K562 (cell line): ENCODE measurements around the gene GDF15. TPM values are rescaled to one million over a fixed set of nuclear protein-coding genes. Genes with fewer than 3 reads are reported as not detected.
"Not testable (repeated sequence)": the region's sequence is repeated elsewhere in the genome, so short reads cannot be mapped to it uniquely, and the experiment has no call there.

Experiments used
- ATAC-seq: fragments of 200-7000 bp; cut with Tn5 transposase; 3 replicates; pipeline ENCODE4 v1.9.1; 2020; ENCODE audit warnings: moderate library complexity
- BruUV-seq: library from RNA; stranded (reverse); fragments of 400-500 nt; replicated peaks from 2 replicates; lab custom pipeline; 2021; lab: Mats Ljungman, UMichigan
- CTCF ChIA-PET: fragments of 300-600 bp; formaldehyde crosslinking; extraction: SDS; loops from one replicate; lab custom pipeline; 2021; ENCODE audit warnings: low intra/inter-chr PET ratio; lab: Yijun Ruan, JAX
- POLR2A ChIA-PET: fragments of 300-600, 350-650 bp; sonication (Branson Sonifier 250); formaldehyde crosslinking; extraction: SDS; loops from one replicate; lab custom pipeline; 2021; ENCODE audit warnings: antibody characterized with exemption, inconsistent platforms; lab: Yijun Ruan, JAX
- DNase-seq, 4 experiments: peaks; one replicate each; pipeline versions ENCODE4 v3.0.0 to v3.0.0-alpha.2; 2011 to 2018; ENCODE audit warnings: low spot score in 3 of 4, mixed read lengths in 3 of 4; ENCODE audit errors: extremely low read depth in 1 of 4
- FAIRE-seq: peaks from 2 replicates; lab custom pipeline; 2011; peaks lifted over from hg19 to GRCh38; lab: Jason Lieb, UNC
- H2AFZ ChIP-seq: 2 replicates; pipeline ENCODE4 v1.6.0; 2011; ENCODE audit warnings: low read depth, low read length, control low read depth, inconsistent platforms
- H3K27ac ChIP-seq: fragments of 200-600 bp; 3 replicates; pipeline ENCODE4 v1.8.0; 2011; ENCODE audit warnings: low read depth, mild to moderate bottlenecking, control low read depth, inconsistent platforms, low read length, moderate library complexity, mixed read lengths; ENCODE audit errors: extremely low read depth
- H3K27me3 ChIP-seq, 2 experiments: fragments of 300-600 bp in 1 of 2; 2 replicates in 1 of 2; 3 replicates in 1 of 2; pipeline versions ENCODE4 v1.6.0 to v1.8.0; 2011; ENCODE audit warnings: inconsistent platforms in 2 of 2, low read length in 2 of 2, mild to moderate bottlenecking in 1 of 2, mixed read lengths in 1 of 2, moderate library complexity in 1 of 2; ENCODE audit not compliant: control insufficient read depth in 2 of 2, insufficient read depth in 2 of 2
- H3K36me3 ChIP-seq: fragments of 300-600 bp; 3 replicates; pipeline ENCODE4 v1.8.0; 2011; ENCODE audit warnings: mild to moderate bottlenecking, low read length, inconsistent platforms; ENCODE audit not compliant: control insufficient read depth, insufficient read depth
- H3K4me1 ChIP-seq, 2 experiments: fragments of 200-600 bp in 1 of 2; replicated peaks in 1 of 2; 2 replicates in 1 of 2; 3 replicates in 1 of 2; pipeline versions ENCODE4 v1.5.1 to v1.8.0; 2011; ENCODE audit warnings: inconsistent platforms in 2 of 2, low read length in 2 of 2, mild to moderate bottlenecking in 1 of 2, mixed read lengths in 1 of 2, moderate library complexity in 1 of 2; ENCODE audit not compliant: control insufficient read depth in 2 of 2, insufficient read depth in 2 of 2
- H3K4me2 ChIP-seq: 2 replicates; pipeline ENCODE4 v1.6.1; 2011; ENCODE audit warnings: low read length, control low read depth, inconsistent platforms, mixed read lengths; ENCODE audit not compliant: insufficient read depth
- H3K4me3 ChIP-seq: fragments of 200-600 bp; sonication (generic), shearing (Covaris generic); 2 replicates; pipeline ENCODE4 v1.5.1; 2016; ENCODE audit warnings: control low read depth, inconsistent platforms
- H3K79me2 ChIP-seq: fragments of 200-600 bp; 3 replicates; pipeline ENCODE4 v1.8.0; 2011; ENCODE audit warnings: low read length, inconsistent platforms; ENCODE audit not compliant: control insufficient read depth, insufficient read depth
- H3K9ac ChIP-seq, 2 experiments: 2 replicates each; pipeline versions ENCODE4 v1.6.0 to v1.6.1; 2011; ENCODE audit warnings: low read depth in 2 of 2, low read length in 2 of 2, control low read depth in 1 of 2, inconsistent platforms in 1 of 2, mild to moderate bottlenecking in 1 of 2, mixed read lengths in 1 of 2; ENCODE audit not compliant: insufficient read depth in 1 of 2
- H3K9me1 ChIP-seq: one replicate; pipeline ENCODE4 v1.6.0; 2011; ENCODE audit warnings: inconsistent platforms, mild to moderate bottlenecking, low read length, moderate library complexity; ENCODE audit not compliant: control insufficient read depth, insufficient read depth
- H3K9me3 ChIP-seq: replicated peaks from 2 replicates; pipeline ENCODE4 v1.5.1; 2011; ENCODE audit warnings: low read depth, low read length, inconsistent platforms; ENCODE audit not compliant: control insufficient read depth, insufficient read depth
- H4K20me1 ChIP-seq: replicated peaks from 2 replicates; pipeline ENCODE4 v1.6.1; 2011; ENCODE audit warnings: low read length, inconsistent platforms, mixed read lengths; ENCODE audit not compliant: control insufficient read depth, insufficient read depth
- FOXK1 ChIP-seq: sonication (generic); formaldehyde crosslinking; IDR thresholded peaks from 2 replicates; pipeline ENCODE4 v1.8.0; 2022; ENCODE audit warnings: missing genetic modification reagents, mild to moderate bottlenecking, borderline replicate concordance
- ZFX ChIP-seq: sonication (generic); formaldehyde crosslinking; IDR thresholded peaks from 2 replicates; pipeline ENCODE4 v1.8.0; 2022; ENCODE audit warnings: mild to moderate bottlenecking, missing genetic modification reagents, moderate library complexity
- ZNF121 ChIP-seq: sonication (generic); formaldehyde crosslinking; conservative IDR thresholded peaks from 2 replicates; pipeline ENCODE4 v1.8.0; 2022; ENCODE audit warnings: missing genetic modification reagents
- ZNF384 ChIP-seq: IDR thresholded peaks from 2 replicates; pipeline ENCODE4 v1.6.1; 2012; ENCODE audit warnings: low read depth, low read length, improper control_type of control experiment
- WGBS: fragments of 100-300 bp; shearing (Covaris generic); methylation state at CpG from one replicate; pipeline ENCODE4 v1.1.6; 2016; ENCODE audit warnings: low coverage, mixed read lengths; ENCODE audit not compliant: insufficient coverage; ENCODE audit errors: missing lambda C conversion rate; 5-methylcytosine and 5-hydroxymethylcytosine counted together
- in situ Hi-C: fragments of 300-500 bp; cut with MboI; formaldehyde crosslinking; loops from 4 replicates; pipeline ENCODE4 v1.15.0; 2018; ENCODE audit warnings: inconsistent platforms, mixed read lengths
- intact Hi-C: fragments of 100-400 bp; cut with micrococcal nuclease; formaldehyde crosslinking; loops from 2 replicates; pipeline ENCODE4 v1.14.2; 2022
- polyA plus RNA-seq, 8 experiments: library from polyadenylated mRNA; depleted of rRNA in 4 of 8; stranded (reverse) in 5 of 8; unstranded in 3 of 8; fragments of >200 nt; fragmentation: Nextera tagmentation in 2 of 8; fragmentation: Illumina TruSeq in 1 of 8; extraction: Ambion mirVana in 2 of 8; extraction: Trizol in 1 of 8; gene quantifications; 2 replicates each; pipeline versions ENCODE4 v1.2.1 to v1.2.3, GENCODE V29; 2011 to 2014; ENCODE audit warnings: inconsistent platforms in 1 of 8, missing spikeins in 1 of 8
- total RNA-seq, 7 experiments: library from RNA; depleted of rRNA in 6 of 7; stranded (reverse); fragments of >200 nt in 6 of 7; fragmentation: Illumina TruSeq in 2 of 7; extraction: Trizol in 2 of 7; gene quantifications; 2 replicates each; pipeline versions ENCODE4 v1.2.1 to v1.2.3, GENCODE V29; 2011 to 2021; ENCODE audit warnings: low replicate concordance in 1 of 7

Gene GDF15
- total and polyA plus RNA-seq, 9 of the 15 experiments (the other 6 are each of a cell fraction or from before 2014, with no cell fraction given): 2.3 to 82.4 (median 12.5) TPM

DNA sequence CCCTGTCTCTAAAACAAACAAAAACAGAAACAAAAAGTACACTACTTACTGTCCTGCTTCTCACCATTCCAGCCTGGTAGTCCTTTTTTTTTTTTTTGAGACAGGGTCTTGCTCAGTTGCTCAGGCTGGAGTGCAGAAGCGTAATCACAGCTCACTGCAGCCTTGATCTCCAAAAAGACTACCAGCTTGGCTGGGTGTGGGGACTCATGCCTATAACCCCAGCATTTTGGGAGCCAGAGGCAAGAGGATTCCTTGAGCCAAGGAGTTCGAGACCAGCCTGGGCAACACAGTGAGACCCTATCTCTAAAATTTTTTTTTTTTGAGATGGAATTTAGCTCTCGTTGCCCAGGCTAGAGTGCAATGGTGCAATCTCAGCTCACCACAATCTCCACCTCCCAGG, 5.1 kb upstream of the GDF15 start:
- FAIRE-seq (no peak), DNase-seq (no peak), ATAC-seq (no peak)
- Histone ChIP-seq H2AFZ (peak overlapping the region; percentile 79), H3K9me3 (no peaks in the 10 kb centered on the region), H3K36me3 (no peaks in the 10 kb centered on the region), H3K4me3 (no peak overlapping the region), H3K4me2 (peak overlapping the region; percentile 43; the same call in 1 of the 2 replicates), H3K27ac (peak overlapping the region; percentile 66; the same call in 2 of the 3 replicates), H3K27me3 (no peaks in the 10 kb centered on the region), H3K9me1 (no peaks in the 10 kb centered on the region), H3K79me2 (no peaks in the 10 kb centered on the region; the same call in 2 of the 3 replicates), H3K9ac (peak overlapping the region; percentile 40 to 56; a peak in 2 of 4 replicates), H4K20me1 (no peaks in the 10 kb centered on the region), H3K4me1 (peaks cover 51 to 53% of the 10 kb centered on the region in 2 experiments)
- BruUV-seq: no TSS peak
- CTCF ChIA-PET: no interaction called here
- WGBS: 42% methylated on average over 2 of the region's 3 CpGs
- in situ Hi-C loops (no loop called here), intact Hi-C loops (no loop called here)
- POLR2A ChIA-PET: interaction anchor here (0.6 to 2.5 kb wide), 4 partner anchors 9 to 883 kb away, joined by 5 to 37 read pairs (median 10); partner anchors contain the start of genes JUND and LRRC25
- TF ChIP-seq ZFX (CRISPR knock-in tag) (no peak), ZNF121 (CRISPR knock-in tag) (peak; percentile 95), FOXK1 (CRISPR knock-in tag) (0 out of 2 replicates have a peak, but pooled peaks have one; percentile 18)
- TF ChIP-seq, all 486 proteins: peak for 2

DNA sequence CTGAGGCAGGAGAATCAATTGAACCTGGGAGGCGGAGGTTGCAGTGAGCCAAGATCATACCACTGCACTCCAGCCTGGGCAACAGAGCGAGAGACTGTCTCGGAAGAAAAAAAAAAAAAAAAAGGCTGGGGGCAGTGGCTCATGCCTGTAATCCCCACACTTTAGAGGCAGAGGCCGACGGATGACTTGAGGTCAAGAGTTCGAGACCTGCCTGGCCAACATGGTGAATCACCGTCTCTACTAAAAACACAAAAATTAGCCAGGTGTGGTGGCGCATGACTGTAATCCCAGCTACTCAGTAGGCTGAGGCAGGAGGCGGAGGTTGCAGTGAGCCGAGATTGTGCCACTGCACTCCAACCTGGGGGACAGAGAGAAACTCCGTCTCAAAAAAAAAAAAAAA, 2.3 kb upstream of the GDF15 start:
- CTCF ChIA-PET, H3K27me3 ChIP-seq: not testable (repeated sequence)

More for the DNA sequence above, 2.3 kb upstream of the GDF15 start:
- BruUV-seq, in situ Hi-C loops, ATAC-seq, H4K20me1 ChIP-seq, intact Hi-C loops, H3K9me3 ChIP-seq, FAIRE-seq, H3K4me3 ChIP-seq, H3K9me1 ChIP-seq, H3K27ac ChIP-seq, H2AFZ ChIP-seq, H3K4me2 ChIP-seq, DNase-seq: not testable (repeated sequence)
- Histone ChIP-seq H3K4me1 (peaks cover 37 to 60% of the 10 kb centered on the region in 2 experiments), H3K9ac (0 out of 4 replicates have a peak overlapping the region, but pooled peaks of 1 of the 2 experiments have one; percentile 63), H3K36me3 (peaks cover 16% of the 10 kb centered on the region; the same call in 1 of the 3 replicates), H3K79me2 (peaks cover 26% of the 10 kb centered on the region)
- POLR2A ChIA-PET: interaction anchor here (0.9 kb wide), 1 partner anchor 8 kb away, joined by 3 read pairs; no protein-coding TSS in a partner anchor
- 0 out of 2 replicates have a peak, but pooled peaks have one; percentile 17 for TF ChIP-seq ZNF384
- WGBS: 70% methylated on average over 9 of the region's 11 CpGs
